HepG2 (cell line): ENCODE results near the gene PDCL3. TPM values are rescaled to one million over a fixed set of nuclear protein-coding genes. Genes with fewer than 3 reads are reported as not detected.

ENCODE experiments used
- ATAC-seq: fragments of 200-7000 bp; cut with Tn5 transposase; 3 replicates; pipeline ENCODE4 v1.9.1; 2020; ENCODE audit warnings: mild to moderate bottlenecking, moderate library complexity
- BruUV-seq: library from RNA; stranded (reverse); fragments of 400-500 nt; replicated peaks from 2 replicates; lab custom pipeline; 2021; lab: Mats Ljungman, UMichigan
- CTCF ChIA-PET: fragments of 300-600 bp; formaldehyde crosslinking; extraction: SDS; loops from one replicate; lab custom pipeline; 2021; ENCODE audit warnings: low total read pairs, inconsistent platforms, low intra/inter-chr PET ratio; lab: Yijun Ruan, JAX
- POLR2A ChIA-PET: fragments of 350-600 bp; sonication (Branson Sonifier 250); formaldehyde crosslinking; loops from one replicate; lab custom pipeline; 2020; ENCODE audit warnings: antibody characterized with exemption, inconsistent platforms; lab: Yijun Ruan, JAX
- DNase-seq: peaks from one replicate; pipeline ENCODE4 v3.0.0-alpha.2; 2015; ENCODE audit warnings: low spot score
- FAIRE-seq: peaks from 3 replicates; lab custom pipeline; 2011; peaks lifted over from hg19 to GRCh38; lab: Jason Lieb, UNC
- H2AFZ ChIP-seq: one replicate; pipeline ENCODE4 v1.6.1; 2011; ENCODE audit warnings: low read length, inconsistent platforms
- H3K27ac ChIP-seq: fragments of 300-600 bp; 3 replicates; pipeline ENCODE4 v1.8.0; 2011; ENCODE audit warnings: mixed run types, mild to moderate bottlenecking, mixed read lengths, low read length, inconsistent platforms; ENCODE audit not compliant: insufficient read depth; ENCODE audit errors: extremely low read length
- H3K27me3 ChIP-seq, 2 experiments: fragments of 200-600 bp in 1 of 2; 2 replicates in 1 of 2; 3 replicates in 1 of 2; pipeline versions ENCODE4 v1.6.0 to v1.8.0; 2011; ENCODE audit warnings: low read length in 2 of 2, mild to moderate bottlenecking in 2 of 2, moderate library complexity in 2 of 2, inconsistent platforms in 1 of 2; ENCODE audit not compliant: insufficient read depth in 2 of 2, control insufficient read depth in 1 of 2
- H3K36me3 ChIP-seq, 2 experiments: fragments of 200-600 bp in 1 of 2; replicated peaks in 1 of 2; 2 replicates in 1 of 2; 3 replicates in 1 of 2; pipeline versions ENCODE4 v1.5.1 to v1.8.0; 2011; ENCODE audit warnings: low read length in 2 of 2, inconsistent platforms in 1 of 2; ENCODE audit not compliant: insufficient read depth in 2 of 2, control insufficient read depth in 1 of 2
- H3K4me1 ChIP-seq: 2 replicates; pipeline ENCODE4 v1.5.1; 2012; ENCODE audit warnings: low read length, inconsistent platforms; ENCODE audit not compliant: insufficient read depth
- H3K4me2 ChIP-seq: 2 replicates; pipeline ENCODE4 v1.6.0; 2011; ENCODE audit warnings: low read depth, low read length, inconsistent platforms
- H3K4me3 ChIP-seq, 3 experiments: fragments of 200-600 bp in 1 of 3; sonication (generic), shearing (Covaris generic) in 1 of 3; replicated peaks in 1 of 3; 2 replicates each; pipeline ENCODE4 v1.5.1; 2011 to 2016; ENCODE audit warnings: low read length in 3 of 3, inconsistent platforms in 2 of 3, low read depth in 2 of 3, mild to moderate bottlenecking in 2 of 3, control low read depth in 1 of 3, mixed read lengths in 1 of 3; ENCODE audit not compliant: insufficient read depth in 1 of 3
- H3K79me2 ChIP-seq: one replicate; pipeline ENCODE4 v1.6.1; 2011; ENCODE audit warnings: low read length, inconsistent platforms; ENCODE audit not compliant: insufficient read depth
- H3K9ac ChIP-seq: 2 replicates; pipeline ENCODE4 v1.6.0; 2011; ENCODE audit warnings: mild to moderate bottlenecking, low read depth, low read length, inconsistent platforms; ENCODE audit not compliant: insufficient read depth
- H3K9me3 ChIP-seq: 2 replicates; pipeline ENCODE4 v1.5.1; 2012; ENCODE audit warnings: mild to moderate bottlenecking, low read length
- H4K20me1 ChIP-seq: 2 replicates; pipeline ENCODE4 v1.6.0; 2011; ENCODE audit warnings: inconsistent platforms, mild to moderate bottlenecking, low read length, moderate library complexity; ENCODE audit not compliant: insufficient read depth
- HES4 ChIP-seq: sonication (generic); formaldehyde crosslinking; IDR thresholded peaks from 2 replicates; pipeline ENCODE4 v1.9.0; 2021; ENCODE audit warnings: mild to moderate bottlenecking, missing genetic modification reagents, borderline replicate concordance
- KLF11 ChIP-seq: IDR thresholded peaks from 2 replicates; pipeline ENCODE4 v1.6.1; 2016; ENCODE audit warnings: missing compliant biosample characterization
- RARG ChIP-seq: sonication (generic); formaldehyde crosslinking; IDR thresholded peaks from 2 replicates; pipeline ENCODE4 v1.4.0; 2020; ENCODE audit warnings: low read depth, mild to moderate bottlenecking, missing genetic modification reagents
- RBFOX2 ChIP-seq: fragments of 200-400 bp; formaldehyde crosslinking; IDR thresholded peaks from 2 replicates; pipeline ENCODE4 v1.6.1; 2017; ENCODE audit warnings: low read depth, mild to moderate bottlenecking, low read length
- SP4 ChIP-seq: sonication (generic); formaldehyde crosslinking; IDR thresholded peaks from 2 replicates; pipeline ENCODE4 v1.8.1; 2023; ENCODE audit warnings: mild to moderate bottlenecking, missing genetic modification reagents
- TSC22D2 ChIP-seq: sonication (generic); formaldehyde crosslinking; IDR thresholded peaks from 2 replicates; pipeline ENCODE4 v1.5.1; 2020; ENCODE audit warnings: missing genetic modification reagents, mild to moderate bottlenecking, borderline replicate concordance
- XRCC5 ChIP-seq: fragments of 200-400 bp; formaldehyde crosslinking; optimal IDR thresholded peaks from 2 replicates; pipeline ENCODE3; 2017; ENCODE audit warnings: mild to moderate bottlenecking, low read length
- ZIK1 ChIP-seq: sonication (generic); formaldehyde crosslinking; IDR thresholded peaks from 2 replicates; pipeline ENCODE4 v1.5.0; 2020; ENCODE audit warnings: mild to moderate bottlenecking, low read depth, missing genetic modification reagents, borderline replicate concordance
- ZNF282 ChIP-seq: fragments of 450-650 bp; IDR thresholded peaks from 2 replicates; pipeline ENCODE4 v1.6.1; 2018; ENCODE audit not compliant: partially characterized antibody
- ZNF552 ChIP-seq: sonication (generic); formaldehyde crosslinking; IDR thresholded peaks from 2 replicates; pipeline ENCODE4 v1.9.0; 2022; ENCODE audit warnings: missing genetic modification reagents, mild to moderate bottlenecking, borderline replicate concordance
- ZNF790 ChIP-seq: sonication (generic); formaldehyde crosslinking; IDR thresholded peaks from 2 replicates; pipeline ENCODE4 v1.8.0; 2022; ENCODE audit warnings: missing genetic modification reagents, mild to moderate bottlenecking, borderline replicate concordance
- ZNF878 ChIP-seq: sonication (generic); formaldehyde crosslinking; IDR thresholded peaks from 2 replicates; pipeline ENCODE4 v1.8.1; 2023; ENCODE audit warnings: mild to moderate bottlenecking, missing genetic modification reagents, moderate library complexity
- WGBS: methylation state at CpG from one replicate; pipeline ENCODE4 v1.1.6; 2017; ENCODE audit warnings: low lambda C conversion rate; 5-methylcytosine and 5-hydroxymethylcytosine counted together
- in situ Hi-C: cut with HindIII; loops from 2 replicates; pipeline ENCODE4 v1.10.0; 2017; ENCODE audit warnings: low pct_unique_long_range_greater_than_20kb; ENCODE audit not compliant: extremely low pct_ligation_motif_present
- intact Hi-C: fragments of 100-400 bp; cut with micrococcal nuclease; formaldehyde crosslinking; loops from one replicate; pipeline ENCODE4 v1.10.0; 2022; ENCODE audit not compliant: unreplicated experiment
- polyA plus RNA-seq, 8 experiments: library from polyadenylated mRNA; depleted of rRNA in 3 of 8; stranded (reverse) in 7 of 8; unstranded in 1 of 8; fragments of >200 nt; fragmentation: Illumina TruSeq in 4 of 8; extraction: Trizol in 4 of 8; gene quantifications; 2 replicates each; pipeline versions ENCODE4 v1.2.1 to v1.2.3, GENCODE V29; 2011 to 2016; ENCODE audit warnings: low read depth in 4 of 8, missing spikeins in 1 of 8, mixed read lengths in 1 of 8; ENCODE audit not compliant: insufficient read depth in 1 of 8
- total RNA-seq, 5 experiments: library from RNA; depleted of rRNA; stranded (reverse); fragments of >200 nt; fragmentation: Illumina TruSeq; extraction: Trizol; gene quantifications; 2 replicates each; pipeline ENCODE4 v1.2.3, GENCODE V29; 2016; ENCODE audit warnings: low read depth in 1 of 5
- TF ChIP-seq, protein P1 (sequence below): sonication (generic); formaldehyde crosslinking; IDR thresholded peaks from 2 replicates; pipeline ENCODE4 v1.8.1; 2023; ENCODE audit warnings: mild to moderate bottlenecking, missing genetic modification reagents
- TF ChIP-seq, protein P2 (sequence below): sonication (generic); formaldehyde crosslinking; IDR thresholded peaks from 2 replicates; pipeline ENCODE4 v1.5.0; 2020; ENCODE audit warnings: missing genetic modification reagents
- TF ChIP-seq, protein P3 (sequence below): sonication (generic); formaldehyde crosslinking; IDR thresholded peaks from 2 replicates; pipeline ENCODE4 v1.4.0; 2020; ENCODE audit warnings: missing genetic modification reagents, mild to moderate bottlenecking, borderline replicate concordance

Gene PDCL3
- total and polyA plus RNA-seq, 2 of the 13 experiments (the other 11 are each of a cell fraction or from before 2014, with no cell fraction given) = 14.4 to 24.4 TPM

DNA sequence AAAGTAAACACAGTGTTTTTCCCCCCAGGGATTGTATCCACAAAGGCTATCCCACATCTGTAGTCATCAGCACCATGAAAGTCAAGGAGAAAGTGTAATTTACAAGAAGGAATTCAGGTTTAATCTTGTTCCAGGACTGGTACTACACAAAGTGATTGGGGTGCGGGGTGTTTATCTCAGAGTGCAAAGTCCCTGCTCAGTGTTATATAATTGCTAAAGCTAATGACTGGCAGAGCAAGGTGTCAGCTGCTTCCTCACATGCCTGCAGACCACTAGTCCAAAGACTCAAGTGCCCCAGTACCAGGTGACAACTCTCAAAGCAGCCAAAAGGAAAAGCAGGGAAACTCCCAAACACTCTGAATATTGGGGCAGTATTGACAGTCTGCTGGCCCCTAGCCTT lies 40.4 kb upstream of the PDCL3 start:
- H2AFZ ChIP-seq = no peak overlapping the region
- H3K36me3 ChIP-seq = no peaks in the 10 kb centered on the region
- BruUV-seq = no TSS peak
- no peak overlapping the region for H3K27ac ChIP-seq
- FAIRE-seq (no peak), ATAC-seq (no peak), DNase-seq (no peak)
- H4K20me1 ChIP-seq = no peaks in the 10 kb centered on the region
- no peaks in the 10 kb centered on the region for H3K9me3 ChIP-seq
- H3K4me3 ChIP-seq = no peak overlapping the region
- CTCF ChIA-PET = no interaction called here
- TF ChIP-seq HES4 (CRISPR knock-in tag) = no peak
- WGBS = 0% methylated on average over 1 of the region's 1 CpG
- no peak overlapping the region for H3K9ac ChIP-seq
- H3K27me3 ChIP-seq = peaks cover 2 to 24% of the 10 kb centered on the region in 2 experiments; a peak in 3 of 5 replicates
- POLR2A ChIA-PET = no interaction called here
- no peak overlapping the region for H3K4me2 ChIP-seq
- in situ Hi-C loops = no loop called here
- H3K4me1 ChIP-seq = no peaks in the 10 kb centered on the region
- intact Hi-C loops = no loop called here
- no peaks in the 10 kb centered on the region for H3K79me2 ChIP-seq

DNA sequence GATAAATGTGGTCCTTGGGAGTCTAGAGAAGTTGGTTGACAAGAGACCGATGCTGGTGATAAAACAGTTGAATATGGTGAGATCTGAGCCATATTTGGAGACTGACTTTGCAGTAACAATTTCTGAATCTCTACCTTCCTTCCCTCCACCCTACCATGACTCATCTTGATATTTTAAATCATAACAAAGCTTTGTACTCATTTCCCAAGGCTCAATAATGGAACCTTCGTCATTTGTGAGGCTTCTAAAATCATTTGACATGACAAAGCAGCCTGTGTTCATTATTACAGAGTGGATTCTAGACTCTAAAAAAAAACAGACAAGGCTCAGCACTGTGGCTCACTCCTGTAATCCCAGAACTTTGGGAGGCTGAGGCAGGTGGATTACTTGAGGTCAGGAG lies 38.5 kb upstream of the PDCL3 start:
- POLR2A ChIA-PET = no interaction called here
- no peak for TF ChIP-seq SP4
- no peak for TF ChIP-seq XRCC5
- TF ChIP-seq RARG (CRISPR knock-in tag) = no peak
- TF ChIP-seq TSC22D2 (CRISPR knock-in tag) = no peak
- no peak for TF ChIP-seq ZNF552
- no peak for TF ChIP-seq ZNF790
- TF ChIP-seq ZNF878 = no peak
- TF ChIP-seq KLF11 = no peak
- TF ChIP-seq, protein P1, sequence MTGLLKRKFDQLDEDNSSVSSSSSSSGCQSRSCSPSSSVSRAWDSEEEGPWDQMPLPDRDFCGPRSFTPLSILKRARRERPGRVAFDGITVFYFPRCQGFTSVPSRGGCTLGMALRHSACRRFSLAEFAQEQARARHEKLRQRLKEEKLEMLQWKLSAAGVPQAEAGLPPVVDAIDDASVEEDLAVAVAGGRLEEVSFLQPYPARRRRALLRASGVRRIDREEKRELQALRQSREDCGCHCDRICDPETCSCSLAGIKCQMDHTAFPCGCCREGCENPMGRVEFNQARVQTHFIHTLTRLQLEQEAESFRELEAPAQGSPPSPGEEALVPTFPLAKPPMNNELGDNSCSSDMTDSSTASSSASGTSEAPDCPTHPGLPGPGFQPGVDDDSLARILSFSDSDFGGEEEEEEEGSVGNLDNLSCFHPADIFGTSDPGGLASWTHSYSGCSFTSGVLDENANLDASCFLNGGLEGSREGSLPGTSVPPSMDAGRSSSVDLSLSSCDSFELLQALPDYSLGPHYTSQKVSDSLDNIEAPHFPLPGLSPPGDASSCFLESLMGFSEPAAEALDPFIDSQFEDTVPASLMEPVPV = no peak
- no peak for TF ChIP-seq RBFOX2
- no peak for TF ChIP-seq ZNF282
- TF ChIP-seq ZIK1 (CRISPR knock-in tag) = no peak
- TF ChIP-seq, protein P2, sequence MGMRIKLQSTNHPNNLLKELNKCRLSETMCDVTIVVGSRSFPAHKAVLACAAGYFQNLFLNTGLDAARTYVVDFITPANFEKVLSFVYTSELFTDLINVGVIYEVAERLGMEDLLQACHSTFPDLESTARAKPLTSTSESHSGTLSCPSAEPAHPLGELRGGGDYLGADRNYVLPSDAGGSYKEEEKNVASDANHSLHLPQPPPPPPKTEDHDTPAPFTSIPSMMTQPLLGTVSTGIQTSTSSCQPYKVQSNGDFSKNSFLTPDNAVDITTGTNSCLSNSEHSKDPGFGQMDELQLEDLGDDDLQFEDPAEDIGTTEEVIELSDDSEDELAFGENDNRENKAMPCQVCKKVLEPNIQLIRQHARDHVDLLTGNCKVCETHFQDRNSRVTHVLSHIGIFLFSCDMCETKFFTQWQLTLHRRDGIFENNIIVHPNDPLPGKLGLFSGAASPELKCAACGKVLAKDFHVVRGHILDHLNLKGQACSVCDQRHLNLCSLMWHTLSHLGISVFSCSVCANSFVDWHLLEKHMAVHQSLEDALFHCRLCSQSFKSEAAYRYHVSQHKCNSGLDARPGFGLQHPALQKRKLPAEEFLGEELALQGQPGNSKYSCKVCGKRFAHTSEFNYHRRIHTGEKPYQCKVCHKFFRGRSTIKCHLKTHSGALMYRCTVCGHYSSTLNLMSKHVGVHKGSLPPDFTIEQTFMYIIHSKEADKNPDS (CRISPR knock-in tag) = no peak
- TF ChIP-seq, protein P3, sequence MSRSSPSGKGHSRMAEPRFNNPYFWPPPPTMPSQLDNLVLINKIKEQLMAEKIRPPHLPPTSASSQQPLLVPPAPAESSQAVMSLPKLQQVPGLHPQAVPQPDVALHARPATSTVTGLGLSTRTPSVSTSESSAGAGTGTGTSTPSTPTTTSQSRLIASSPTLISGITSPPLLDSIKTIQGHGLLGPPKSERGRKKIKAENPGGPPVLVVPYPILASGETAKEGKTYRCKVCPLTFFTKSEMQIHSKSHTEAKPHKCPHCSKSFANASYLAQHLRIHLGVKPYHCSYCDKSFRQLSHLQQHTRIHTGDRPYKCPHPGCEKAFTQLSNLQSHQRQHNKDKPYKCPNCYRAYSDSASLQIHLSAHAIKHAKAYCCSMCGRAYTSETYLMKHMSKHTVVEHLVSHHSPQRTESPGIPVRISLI (CRISPR knock-in tag) = no peak

More for the DNA sequence above, 38.5 kb upstream of the PDCL3 start:
- Histone ChIP-seq H3K4me1 (no peaks in the 10 kb centered on the region), H3K9me3 (no peaks in the 10 kb centered on the region), H3K4me2 (no peak overlapping the region), H4K20me1 (no peaks in the 10 kb centered on the region), H3K36me3 (no peaks in the 10 kb centered on the region), H3K27me3 (peaks cover 2 to 30% of the 10 kb centered on the region in 2 experiments), H3K9ac (no peak overlapping the region), H3K27ac (no peak overlapping the region), H3K4me3 (no peak overlapping the region), H3K79me2 (no peaks in the 10 kb centered on the region), H2AFZ (no peak overlapping the region)
- FAIRE-seq (no peak), ATAC-seq (no peak), DNase-seq (no peak)
- in situ Hi-C loops (no loop called here), intact Hi-C loops (no loop called here)
- WGBS = 4% methylated on average over 2 of the region's 2 CpGs
- CTCF ChIA-PET = no interaction called here
- BruUV-seq = no TSS peak
